H9 (cell line): ENCODE results near the gene RDH13. TPM values are rescaled to one million over a fixed set of nuclear protein-coding genes. Genes with fewer than 3 reads are reported as not detected.

ENCODE experiments used
- DNase-seq: peaks from one replicate; pipeline ENCODE4 v3.0.0-alpha.2; 2017
- H2AFZ ChIP-seq: one replicate; pipeline ENCODE4 v1.6.1; 2013; ENCODE audit warnings: mild to moderate bottlenecking, low read length, control low read depth, moderate library complexity
- H2AK5ac ChIP-seq: 2 replicates; pipeline ENCODE4 v1.6.1; 2013; ENCODE audit warnings: low read length, control low read depth, mixed read lengths; ENCODE audit not compliant: insufficient read length
- H2BK120ac ChIP-seq: one replicate; pipeline ENCODE4 v1.6.1; 2013; ENCODE audit warnings: low read depth, mild to moderate bottlenecking, low read length, control low read depth, inconsistent platforms; ENCODE audit not compliant: poor library complexity, severe bottlenecking
- H2BK12ac ChIP-seq: 2 replicates; pipeline ENCODE4 v1.6.1; 2013; ENCODE audit warnings: low read length, control low read depth, mixed read lengths, low read depth; ENCODE audit not compliant: insufficient read length
- H2BK15ac ChIP-seq: 2 replicates; pipeline ENCODE4 v1.6.1; 2013; ENCODE audit warnings: low read depth, low read length, control low read depth
- H2BK20ac ChIP-seq: one replicate; pipeline ENCODE4 v1.6.1; 2013; ENCODE audit warnings: low read depth, mild to moderate bottlenecking, low read length, control low read depth, inconsistent platforms; ENCODE audit not compliant: poor library complexity, severe bottlenecking
- H2BK5ac ChIP-seq: 2 replicates; pipeline ENCODE4 v1.6.1; 2013; ENCODE audit warnings: low read length, control low read depth, mixed read lengths; ENCODE audit not compliant: insufficient read length
- H3K14ac ChIP-seq: 2 replicates; pipeline ENCODE4 v1.6.1; 2013; ENCODE audit warnings: low read length, control low read depth; ENCODE audit not compliant: insufficient read depth
- H3K18ac ChIP-seq: 2 replicates; pipeline ENCODE4 v1.6.1; 2013; ENCODE audit warnings: low read depth, mild to moderate bottlenecking, mixed read lengths, low read length, control low read depth; ENCODE audit not compliant: insufficient read length
- H3K23ac ChIP-seq: 2 replicates; pipeline ENCODE4 v1.6.1; 2013; ENCODE audit warnings: low read length, control low read depth, mixed read lengths, low read depth; ENCODE audit not compliant: insufficient read length
- H3K23me2 ChIP-seq: 2 replicates; pipeline ENCODE4 v1.6.1; 2013; ENCODE audit warnings: low read depth, mild to moderate bottlenecking, mixed read lengths, low read length, control low read depth; ENCODE audit not compliant: insufficient read length, poor library complexity, severe bottlenecking
- H3K27ac ChIP-seq: 2 replicates; pipeline ENCODE4 v1.5.1; 2013; ENCODE audit warnings: low read length, control low read depth, mixed read lengths, low read depth; ENCODE audit not compliant: insufficient read length
- H3K27me3 ChIP-seq: 2 replicates; pipeline ENCODE4 v1.6.1; 2013; ENCODE audit warnings: low read length, control low read depth, inconsistent platforms; ENCODE audit not compliant: insufficient read depth
- H3K4ac ChIP-seq: 2 replicates; pipeline ENCODE4 v1.6.1; 2013; ENCODE audit warnings: low read depth, mild to moderate bottlenecking, control low read depth, inconsistent platforms, low read length, moderate library complexity
- H3K4me1 ChIP-seq: 2 replicates; pipeline ENCODE4 v1.6.1; 2013; ENCODE audit warnings: low read length, control low read depth, inconsistent platforms; ENCODE audit not compliant: insufficient read depth
- H3K4me2 ChIP-seq: 2 replicates; pipeline ENCODE4 v1.6.1; 2013; ENCODE audit warnings: low read length, control low read depth, mixed read lengths; ENCODE audit not compliant: insufficient read length, insufficient read depth
- H3K56ac ChIP-seq: 2 replicates; pipeline ENCODE4 v1.6.1; 2013; ENCODE audit warnings: low read depth, mild to moderate bottlenecking, mixed read lengths, low read length, control low read depth; ENCODE audit not compliant: insufficient read length
- H3K79me1 ChIP-seq: 2 replicates; pipeline ENCODE4 v1.6.1; 2013; ENCODE audit warnings: low read depth, mild to moderate bottlenecking, moderate library complexity, low read length, control low read depth, inconsistent platforms; ENCODE audit not compliant: insufficient read depth, poor library complexity, severe bottlenecking
- H3K79me2 ChIP-seq: 2 replicates; pipeline ENCODE4 v1.6.1; 2013; ENCODE audit warnings: low read length, control low read depth, inconsistent platforms; ENCODE audit not compliant: insufficient read depth
- H3K9ac ChIP-seq: 2 replicates; pipeline ENCODE4 v1.6.1; 2013; ENCODE audit warnings: low read length, control low read depth, mixed read lengths; ENCODE audit not compliant: insufficient read length; ENCODE audit errors: extremely low read depth
- H3K9me3 ChIP-seq: one replicate; pipeline ENCODE4 v1.6.1; 2013; ENCODE audit warnings: low read depth, low read length, inconsistent platforms; ENCODE audit not compliant: control insufficient read depth
- H3T11ph ChIP-seq: one replicate; pipeline ENCODE4 v1.6.1; 2013; ENCODE audit warnings: mild to moderate bottlenecking, low read length, control low read depth, inconsistent platforms
- H4K20me1 ChIP-seq: one replicate; pipeline ENCODE4 v1.6.1; 2013; ENCODE audit not compliant: control insufficient read depth, insufficient read length, insufficient read depth
- H4K5ac ChIP-seq: 2 replicates; pipeline ENCODE4 v1.6.1; 2013; ENCODE audit warnings: low read depth, mild to moderate bottlenecking, mixed read lengths, low read length, control low read depth; ENCODE audit not compliant: insufficient read length
- H4K8ac ChIP-seq: replicated peaks from 2 replicates; pipeline ENCODE4 v1.6.1; 2013; ENCODE audit warnings: low read length, control low read depth, mixed read lengths, low read depth; ENCODE audit not compliant: insufficient read length
- H4K91ac ChIP-seq: 2 replicates; pipeline ENCODE4 v1.6.1; 2013; ENCODE audit warnings: low read depth, mild to moderate bottlenecking, moderate library complexity, mixed read lengths, low read length, control low read depth; ENCODE audit not compliant: insufficient read length
- H3K27ac Mint-ChIP-seq, 3 experiments: 2 replicates in 2 of 3; 3 replicates in 1 of 3; pipeline ENCODE4 v1.8.0; 2020 to 2021; ENCODE audit warnings: mixed read lengths in 3 of 3, mild to moderate bottlenecking in 1 of 3, moderate library complexity in 1 of 3
- H3K27me3 Mint-ChIP-seq: 2 replicates; pipeline ENCODE4 v1.8.0; 2021; ENCODE audit warnings: low read depth, mild to moderate bottlenecking, moderate library complexity, mixed read lengths
- H3K36me3 Mint-ChIP-seq, 3 experiments: 2 replicates in 2 of 3; 3 replicates in 1 of 3; pipeline ENCODE4 v1.8.0; 2020 to 2021; ENCODE audit warnings: low read depth in 3 of 3, mixed read lengths in 3 of 3; ENCODE audit not compliant: insufficient read depth in 1 of 3
- H3K4me1 Mint-ChIP-seq, 2 experiments: 2 replicates each; pipeline ENCODE4 v1.8.0; 2020; ENCODE audit warnings: mixed read lengths in 2 of 2
- H3K4me3 Mint-ChIP-seq, 2 experiments: 2 replicates in 1 of 2; 3 replicates in 1 of 2; pipeline ENCODE4 v1.8.0; 2020 to 2021; ENCODE audit warnings: mild to moderate bottlenecking in 2 of 2, mixed read lengths in 2 of 2, moderate library complexity in 1 of 2
- H3K9me3 Mint-ChIP-seq, 2 experiments: 2 replicates in 1 of 2; 3 replicates in 1 of 2; pipeline ENCODE4 v1.8.0; 2020; ENCODE audit warnings: mild to moderate bottlenecking in 2 of 2, mixed read lengths in 2 of 2, moderate library complexity in 1 of 2
- WGBS: extraction: QIAGEN DNeasy Blood & Tissue Kit; methylation state at CpG from one replicate; pipeline ENCODE4 v1.1.7; 2013; ENCODE audit warnings: missing lambda C conversion rate, low lambda C conversion rate, mixed read lengths; ENCODE audit not compliant: insufficient read length; ENCODE audit errors: extremely low coverage; 5-methylcytosine and 5-hydroxymethylcytosine counted together
- total RNA-seq: library from RNA; stranded (reverse); gene quantifications from 2 replicates; pipeline ENCODE4 v1.2.1, GENCODE V29; 2021
- TF ChIP-seq, protein P1 (sequence below): fragments of 200-600 bp; sonication (generic); conservative IDR thresholded peaks from 3 replicates; pipeline ENCODE4 v1.8.0; 2021; ENCODE audit warnings: antibody characterized with exemption, mild to moderate bottlenecking

RDH13 gene
- total RNA-seq, 1 experiment from 2014 or later: 21.5 TPM

DNA sequence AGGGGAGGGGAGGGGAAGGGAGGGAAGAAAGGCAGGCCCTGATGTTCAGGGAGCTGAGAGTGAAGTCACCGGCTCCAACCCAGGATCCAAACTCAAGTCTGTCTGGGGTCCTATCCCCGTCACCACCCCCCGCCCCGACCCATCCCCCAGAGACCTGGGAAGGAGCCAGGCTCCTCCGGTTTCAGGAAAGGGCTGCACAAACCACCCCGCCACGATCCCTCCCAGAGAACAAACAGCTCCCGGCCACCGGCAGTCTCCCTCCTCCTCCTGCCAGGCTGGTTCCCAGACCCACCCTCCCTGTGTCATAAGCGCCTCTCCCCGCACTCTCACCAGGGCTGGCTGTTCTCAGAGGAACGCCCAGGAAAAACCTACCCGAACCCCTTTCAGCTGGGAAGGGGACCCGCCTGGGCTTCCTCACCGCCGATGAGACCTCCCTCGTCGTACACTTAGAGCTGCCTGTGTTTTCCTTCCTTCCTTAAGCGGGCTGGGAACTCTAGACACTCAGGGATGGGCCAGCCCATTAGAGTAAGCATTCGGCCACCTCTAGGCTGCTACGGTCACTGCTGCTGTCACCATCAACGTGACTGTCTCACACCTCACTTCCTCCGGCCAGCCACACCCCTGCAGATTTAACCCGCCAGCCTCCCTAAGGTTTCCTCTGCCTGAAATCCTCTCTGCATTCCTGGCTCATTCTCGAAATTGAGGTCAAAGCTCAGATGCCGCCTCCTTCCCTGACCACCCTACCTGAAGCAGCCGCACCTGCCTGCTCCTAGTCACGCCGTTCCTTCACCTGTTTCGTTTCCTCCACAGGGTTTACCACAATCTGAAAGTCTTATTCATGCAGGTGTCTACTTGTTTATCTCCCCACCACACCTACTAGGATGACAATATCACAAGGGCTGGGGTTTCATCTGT, 6.3 kb upstream of the RDH13 start:
- H3K27ac ChIP-seq: no peak overlapping the region
- Mint-ChIP-seq H3K4me1 (peaks cover 15 to 22% of the 10 kb centered on the region in 2 experiments), H3K36me3 (no peaks in the 10 kb centered on the region), H3K27ac (no peak overlapping the region; a peak in 1 of 7 replicates), H3K4me3 (peak overlapping the region; percentile 66 to 82), H3K27me3 (peaks cover 95% of the 10 kb centered on the region), H3K9me3 (peaks cover 5% of the 10 kb centered on the region in 2 experiments; a peak in 4 of 5 replicates)
- DNase-seq: peak; percentile 86
- H2AK5ac ChIP-seq: no peak overlapping the region
- H2AFZ ChIP-seq: no peak overlapping the region
- H3K79me1 ChIP-seq: no peaks in the 10 kb centered on the region
- H4K20me1 ChIP-seq: no peaks in the 10 kb centered on the region
- H3K23me2 ChIP-seq: peaks cover 8% of the 10 kb centered on the region
- H3K56ac ChIP-seq: no peak overlapping the region
- no peak overlapping the region for H3K14ac ChIP-seq
- no peak overlapping the region for H2BK5ac ChIP-seq
- H3K23ac ChIP-seq: no peak overlapping the region
- no peak overlapping the region for H2BK120ac ChIP-seq
- H2BK12ac ChIP-seq: no peak overlapping the region
- H3T11ph ChIP-seq: no peak overlapping the region
- no peak overlapping the region for H4K5ac ChIP-seq
- TF ChIP-seq, protein P1, sequence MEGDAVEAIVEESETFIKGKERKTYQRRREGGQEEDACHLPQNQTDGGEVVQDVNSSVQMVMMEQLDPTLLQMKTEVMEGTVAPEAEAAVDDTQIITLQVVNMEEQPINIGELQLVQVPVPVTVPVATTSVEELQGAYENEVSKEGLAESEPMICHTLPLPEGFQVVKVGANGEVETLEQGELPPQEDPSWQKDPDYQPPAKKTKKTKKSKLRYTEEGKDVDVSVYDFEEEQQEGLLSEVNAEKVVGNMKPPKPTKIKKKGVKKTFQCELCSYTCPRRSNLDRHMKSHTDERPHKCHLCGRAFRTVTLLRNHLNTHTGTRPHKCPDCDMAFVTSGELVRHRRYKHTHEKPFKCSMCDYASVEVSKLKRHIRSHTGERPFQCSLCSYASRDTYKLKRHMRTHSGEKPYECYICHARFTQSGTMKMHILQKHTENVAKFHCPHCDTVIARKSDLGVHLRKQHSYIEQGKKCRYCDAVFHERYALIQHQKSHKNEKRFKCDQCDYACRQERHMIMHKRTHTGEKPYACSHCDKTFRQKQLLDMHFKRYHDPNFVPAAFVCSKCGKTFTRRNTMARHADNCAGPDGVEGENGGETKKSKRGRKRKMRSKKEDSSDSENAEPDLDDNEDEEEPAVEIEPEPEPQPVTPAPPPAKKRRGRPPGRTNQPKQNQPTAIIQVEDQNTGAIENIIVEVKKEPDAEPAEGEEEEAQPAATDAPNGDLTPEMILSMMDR: no peak
- H4K91ac ChIP-seq: no peak overlapping the region
- no peak overlapping the region for H2BK15ac ChIP-seq
- no peak overlapping the region for H3K4ac ChIP-seq
- no CpG with 5 or more reads among the region's 30 CpGs for WGBS
- H2BK20ac ChIP-seq: no peak overlapping the region
- H3K9me3 ChIP-seq: no peaks in the 10 kb centered on the region
- no peak overlapping the region for H4K8ac ChIP-seq
- no peaks in the 10 kb centered on the region for H3K79me2 ChIP-seq
- no peak overlapping the region for H3K18ac ChIP-seq
- peak overlapping the region; percentile 86 for H3K4me2 ChIP-seq
- H3K27me3 ChIP-seq: peaks cover 37% of the 10 kb centered on the region
- peaks cover 4% of the 10 kb centered on the region; the same call in 1 of the 2 replicates for H3K4me1 ChIP-seq
- no peak overlapping the region for H3K9ac ChIP-seq
